NCI-H82 treated with DMSO at 0.1 percent for 48 hours (cell line): ENCODE measurements around the gene CD81.

ENCODE experiments used
- DNase-seq: peaks from one replicate; lab custom pipeline; 2025; ENCODE audit not compliant: unreplicated experiment; lab: John Stamatoyannopoulos, UW

CD81 gene

DNA sequence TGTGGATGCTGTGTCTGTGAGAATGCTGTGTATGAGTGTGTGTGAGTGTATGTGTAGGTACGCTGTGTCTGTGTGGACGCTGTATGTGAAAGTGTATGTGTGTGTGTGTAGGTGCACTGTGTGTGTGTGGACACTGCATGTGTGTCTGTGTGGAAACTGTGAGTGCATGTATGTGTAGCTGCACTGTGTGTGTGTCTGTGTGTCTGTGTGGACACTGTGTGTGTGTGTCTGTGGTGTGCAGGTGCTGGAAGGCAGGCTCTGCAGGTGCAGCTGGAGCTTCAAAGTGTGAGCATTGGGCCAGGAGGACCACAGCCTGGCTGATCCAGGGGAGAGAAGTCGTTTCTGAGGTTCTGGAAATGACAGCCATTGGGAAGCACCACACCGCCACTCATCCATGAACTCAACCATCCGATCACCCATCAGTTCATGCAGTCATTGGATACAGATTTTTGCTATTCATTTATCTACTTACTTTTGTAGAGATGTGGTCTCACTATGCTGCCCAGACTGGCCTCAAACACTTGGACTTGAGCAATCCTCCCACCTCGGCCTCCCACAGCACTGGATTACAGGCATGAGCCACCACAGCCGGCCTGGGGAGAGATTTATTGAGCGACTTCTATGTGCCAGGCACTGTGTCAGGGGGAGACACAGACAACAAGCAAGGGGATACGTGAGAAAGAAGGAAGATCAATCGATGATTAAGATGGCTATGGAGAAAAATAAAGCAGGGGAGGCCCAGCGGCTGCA lies 57.6 kb downstream of the CD81 start:
- DNase-seq, result no peak

DNA sequence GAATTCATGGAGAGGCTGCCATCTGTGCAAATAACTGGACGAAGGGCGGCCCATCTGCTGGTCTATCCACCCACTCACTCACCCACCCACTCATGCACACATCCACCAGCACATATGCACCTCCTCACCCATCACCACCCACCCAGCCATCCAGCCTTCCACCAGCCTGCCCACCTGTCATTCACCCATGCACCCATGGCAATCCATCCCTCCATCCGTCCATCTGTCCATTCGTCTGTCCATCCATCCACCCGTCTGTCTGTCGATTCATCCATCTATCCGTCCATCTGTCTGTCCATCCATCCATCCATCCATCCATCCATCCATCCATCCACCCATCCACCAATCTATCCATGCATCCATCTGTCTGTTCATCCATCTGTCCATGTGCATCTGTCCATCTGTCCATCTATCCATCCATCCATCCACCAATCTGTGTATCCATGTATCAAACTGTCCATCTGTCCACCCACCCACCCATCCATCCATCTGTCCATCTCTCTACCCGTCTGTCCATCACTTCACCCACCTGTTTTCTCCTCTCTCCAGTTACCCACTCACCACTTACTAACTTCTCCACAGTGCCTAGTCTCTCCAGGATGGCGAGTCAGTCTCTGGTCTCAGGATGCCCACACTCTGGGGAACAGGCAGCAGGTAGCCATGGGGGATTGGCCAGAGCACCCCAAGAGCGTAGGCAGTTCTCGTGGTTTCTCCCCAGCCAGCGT lies 58.3 kb downstream of the CD81 start:
- DNase-seq, result no peak

DNA sequence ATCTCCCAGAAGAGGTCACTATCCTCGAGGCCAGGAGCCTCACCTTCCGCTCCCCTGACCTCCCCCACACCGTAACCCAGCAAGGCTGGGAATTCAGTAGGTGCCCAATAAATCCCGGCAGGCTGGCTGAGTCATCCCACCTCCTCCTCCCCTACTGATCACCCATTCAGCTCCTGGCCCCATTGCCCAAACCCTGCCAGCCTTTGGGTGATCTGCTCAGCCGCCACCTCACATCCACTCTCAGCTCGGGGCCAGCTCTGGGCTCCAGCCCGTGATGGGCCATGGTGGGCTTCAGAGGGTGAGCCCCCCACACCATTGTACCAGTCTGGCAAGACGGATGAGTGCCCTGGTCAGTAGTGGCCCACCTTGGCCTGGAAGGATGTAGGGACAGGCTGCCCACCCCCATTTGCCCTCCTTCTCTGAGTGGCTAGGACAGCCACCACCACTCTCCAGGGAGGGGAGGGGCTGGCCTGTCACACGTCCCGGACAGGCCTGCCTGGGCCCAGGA lies 59.0 kb downstream of the CD81 start:
- no peak for DNase-seq

DNA sequence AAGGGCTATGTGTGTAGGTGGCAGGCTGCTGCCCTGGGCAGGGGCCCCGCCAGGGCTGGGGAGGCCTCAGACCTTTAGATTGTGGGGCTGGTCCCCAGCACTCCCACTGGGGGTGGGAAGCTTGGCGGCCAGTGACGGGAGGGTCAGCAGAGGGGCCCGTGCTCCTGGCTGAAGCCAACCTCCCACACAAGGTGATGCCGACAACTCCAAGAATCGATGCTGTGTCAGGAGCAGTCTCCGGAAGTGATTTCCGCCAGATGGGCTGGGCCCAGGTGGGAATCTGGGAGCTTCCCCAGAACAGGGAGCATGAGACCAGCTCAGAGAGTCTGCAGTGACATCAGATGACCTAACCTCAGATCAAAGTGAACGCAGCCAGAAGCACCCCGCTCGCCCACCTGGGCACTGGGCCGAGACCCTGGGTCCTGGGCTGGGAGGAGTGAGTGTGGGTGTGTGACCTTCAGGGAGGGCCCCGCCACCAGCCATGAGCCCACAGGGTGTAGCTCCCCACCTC lies 59.5 kb downstream of the CD81 start:
- DNase-seq, result no peak

DNA sequence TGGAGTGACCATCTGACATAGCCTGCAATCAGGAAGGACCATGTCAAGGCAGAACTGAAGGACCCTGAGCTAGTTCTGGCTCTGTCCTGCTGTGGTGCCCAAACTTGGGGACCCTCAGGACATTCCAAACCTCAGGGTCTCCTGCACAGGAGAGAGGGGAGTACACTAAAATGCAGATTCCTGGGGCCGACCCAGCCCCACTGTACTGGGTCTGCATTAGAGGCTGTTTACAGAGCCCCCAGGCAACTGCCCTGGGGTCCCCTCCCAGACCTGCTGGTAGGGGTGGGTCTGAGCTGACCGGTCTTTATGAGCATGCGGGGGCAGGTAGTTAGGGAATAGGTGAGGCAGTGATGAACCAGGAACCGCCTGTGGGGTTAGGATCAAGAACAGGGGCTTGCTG lies 60.4 kb downstream of the CD81 start:
- no peak for DNase-seq

DNA sequence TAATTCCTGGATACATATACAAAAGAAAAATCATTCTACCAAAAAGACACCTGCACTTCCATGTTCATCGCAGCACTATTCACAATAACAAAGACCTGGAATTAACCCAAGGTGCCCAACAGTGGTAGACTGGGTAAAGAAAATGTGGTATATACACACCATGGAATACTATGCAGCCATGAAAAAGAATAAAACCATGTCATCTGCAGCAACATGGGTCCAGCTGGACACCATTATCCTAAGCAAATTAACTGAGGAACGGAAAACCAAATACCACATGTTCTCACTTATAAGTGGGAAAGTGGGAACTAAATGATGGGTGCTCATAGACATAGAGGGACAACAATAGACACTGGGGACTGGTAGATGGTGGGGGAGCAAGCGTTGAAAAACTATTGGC lies 62.7 kb downstream of the CD81 start:
- DNase-seq, result no peak

DNA sequence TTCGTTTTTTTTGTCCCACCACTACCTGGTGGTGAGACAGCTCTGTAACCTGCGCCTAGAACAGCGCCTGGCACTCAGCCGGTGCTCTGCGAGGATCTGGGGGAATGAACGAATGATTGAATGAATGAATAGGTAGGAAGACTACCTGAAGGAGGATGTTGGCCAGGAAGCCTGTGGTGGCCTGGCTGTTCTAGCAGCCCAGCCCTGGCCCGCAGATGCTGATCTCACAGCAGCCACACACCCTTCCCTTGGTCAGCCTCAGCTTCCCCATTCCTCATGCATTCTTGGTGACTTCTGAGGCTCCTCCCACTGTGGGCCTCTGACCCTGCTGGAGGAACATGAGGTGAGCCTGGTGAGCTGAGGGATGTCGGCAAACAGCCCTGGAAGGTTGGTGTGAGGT lies 63.5 kb downstream of the CD81 start:
- no peak for DNase-seq

DNA sequence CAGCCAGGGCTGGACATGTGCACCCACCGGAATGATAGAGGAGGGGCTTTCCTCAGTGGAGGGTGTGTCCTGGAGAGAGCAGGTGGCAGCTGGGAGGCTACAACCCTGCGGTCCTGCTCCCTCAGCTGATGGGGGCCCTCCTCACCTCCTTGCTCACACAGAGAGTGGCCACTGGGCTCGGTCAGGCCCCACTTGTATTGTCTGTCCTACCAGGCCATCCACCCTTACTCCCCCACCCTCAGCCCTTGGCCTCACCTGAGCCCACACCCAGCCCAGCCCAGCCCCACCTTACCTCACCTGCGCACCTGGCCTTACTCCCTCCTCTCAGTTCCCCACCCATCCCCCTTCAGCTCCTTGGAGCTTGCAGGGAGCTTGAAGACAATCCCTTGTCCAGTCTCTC lies 64.1 kb downstream of the CD81 start:
- DNase-seq, result no peak

DNA sequence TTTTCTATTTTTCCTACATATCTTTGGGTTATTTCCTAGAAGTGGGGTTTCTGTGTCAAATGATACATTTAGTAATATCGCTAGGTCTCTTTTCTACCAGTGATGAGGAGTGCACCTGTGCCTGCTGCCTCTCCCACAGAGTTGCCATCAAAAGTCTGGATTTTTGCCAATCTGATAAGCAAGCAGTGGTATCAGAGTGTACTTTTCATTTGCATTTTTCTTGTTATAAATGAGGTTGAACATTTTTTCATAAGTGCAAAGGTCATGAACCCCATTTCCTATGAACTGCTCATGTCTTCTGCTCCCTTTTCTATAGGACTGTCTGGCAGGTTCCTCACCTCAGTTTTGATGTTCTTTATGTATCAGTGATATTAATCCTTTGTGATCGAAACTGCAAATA lies 65.5 kb downstream of the CD81 start:
- DNase-seq, result no peak

DNA sequence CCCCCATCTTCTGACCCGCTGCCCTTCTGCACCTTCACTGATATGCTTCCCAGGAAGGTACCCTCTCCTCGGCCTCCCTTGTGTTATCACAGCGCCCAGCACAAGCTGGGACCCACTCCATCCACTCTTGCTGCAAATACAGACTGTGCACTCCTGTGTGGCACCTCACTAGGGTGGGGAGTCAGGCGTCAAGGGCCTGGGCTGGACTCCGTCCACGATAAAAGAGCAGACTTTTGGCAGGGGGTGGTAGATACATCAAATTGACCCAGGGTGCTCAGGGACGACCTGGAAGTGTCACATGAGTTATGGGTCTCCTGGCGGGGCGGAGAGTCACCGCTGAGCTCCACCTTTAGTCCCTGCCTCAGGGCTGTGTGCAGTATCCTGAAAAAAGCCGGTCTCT lies 66.3 kb downstream of the CD81 start:
- DNase-seq, result no peak

DNA sequence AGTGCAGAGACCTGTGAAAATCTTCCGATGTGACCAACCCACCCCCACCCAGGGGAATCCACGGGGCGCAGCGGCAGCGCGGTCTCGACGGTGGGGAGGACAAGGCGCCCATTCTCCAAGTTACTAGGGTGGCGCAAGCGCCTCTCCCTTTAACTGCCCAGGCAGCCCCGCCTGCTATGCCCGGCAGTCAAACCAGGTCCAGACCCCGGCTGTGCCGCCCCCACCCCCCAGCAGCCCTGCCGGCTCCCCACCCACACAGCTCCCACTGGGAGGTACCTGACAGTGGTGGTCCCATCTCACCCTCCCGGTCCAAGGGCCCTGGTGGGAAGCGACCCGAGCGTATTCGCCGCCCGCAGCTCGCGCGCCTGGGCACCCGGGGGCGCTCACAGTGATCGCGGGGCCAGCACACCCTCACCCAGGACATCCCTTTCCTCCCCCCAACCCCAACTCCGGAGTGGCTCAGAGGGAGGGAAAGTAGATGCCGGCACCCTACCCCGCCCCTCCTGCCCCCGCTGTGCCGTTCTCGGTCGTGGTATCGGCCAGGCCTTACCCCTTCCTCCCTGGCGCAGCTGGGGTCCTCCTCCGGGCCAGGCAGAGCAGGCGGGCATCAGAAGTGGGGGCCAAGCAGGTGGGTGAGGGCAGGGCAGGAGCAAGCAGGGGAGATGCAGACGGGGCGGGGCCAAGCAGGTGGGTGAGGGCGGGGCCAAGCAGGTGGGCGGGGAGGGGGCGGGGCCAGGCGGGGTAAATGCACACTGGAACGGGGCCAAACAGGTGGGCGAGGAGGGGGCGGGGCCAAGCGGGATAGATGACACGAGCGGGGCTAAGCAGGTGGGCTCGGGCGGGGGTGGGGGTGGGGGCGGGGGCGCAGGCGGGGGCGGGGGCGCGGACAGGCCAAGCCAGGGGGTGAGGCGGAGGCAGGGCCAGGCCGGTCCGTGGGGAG lies 67.0 kb downstream of the CD81 start, which contains the start of gene TRPM5:
Gene TRPM5, minus strand, starts transcription at position 634 of the 940 bp plus-strand sequence. CDS start 21,478 bp downstream, outside the sequence.
- DNase-seq, result no peak

DNA sequence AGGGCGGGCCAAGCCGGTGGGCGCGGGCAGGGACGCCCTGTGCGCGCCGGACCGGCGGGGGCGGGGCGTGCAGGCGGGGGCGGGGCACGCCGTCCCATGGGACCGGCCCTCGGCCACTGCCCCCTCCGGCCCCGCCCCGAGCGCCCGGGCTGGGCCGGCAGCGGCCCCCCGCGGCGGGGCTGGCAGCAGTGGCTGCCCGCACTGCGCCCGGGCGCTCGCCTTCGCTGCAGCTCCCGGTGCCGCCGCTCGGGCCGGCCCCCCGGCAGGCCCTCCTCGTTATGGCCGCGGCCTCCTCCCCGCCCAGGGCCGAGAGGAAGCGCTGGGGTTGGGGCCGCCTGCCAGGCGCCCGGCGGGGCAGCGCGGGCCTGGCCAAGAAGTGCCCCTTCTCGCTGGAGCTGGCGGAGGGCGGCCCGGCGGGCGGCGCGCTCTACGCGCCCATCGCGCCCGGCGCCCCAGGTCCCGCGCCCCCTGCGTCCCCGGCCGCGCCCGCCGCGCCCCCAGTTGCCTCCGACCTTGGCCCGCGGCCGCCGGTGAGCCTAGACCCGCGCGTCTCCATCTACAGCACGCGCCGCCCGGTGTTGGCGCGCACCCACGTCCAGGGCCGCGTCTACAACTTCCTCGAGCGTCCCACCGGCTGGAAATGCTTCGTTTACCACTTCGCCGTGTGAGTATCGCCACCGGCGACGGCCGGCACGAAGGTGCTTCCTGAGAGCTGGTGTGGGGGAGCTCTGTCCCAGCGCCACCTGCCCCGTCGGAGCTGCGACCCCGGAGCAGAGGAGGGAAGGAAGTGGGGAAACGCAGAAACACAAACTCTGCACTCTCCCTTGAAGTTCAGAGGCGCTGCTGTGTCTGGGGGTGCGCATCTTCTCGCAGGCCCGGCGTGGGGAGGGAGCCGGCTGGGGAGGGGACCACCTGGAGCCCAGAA lies 68.0 kb downstream of the CD81 start, which contains the start of gene KCNQ1:
Gene KCNQ1, plus strand, starts transcription at position 188 of the 925 bp plus-strand sequence. Its CDS starts 91 bp downstream, at position 279.
- no peak for DNase-seq

DNA sequence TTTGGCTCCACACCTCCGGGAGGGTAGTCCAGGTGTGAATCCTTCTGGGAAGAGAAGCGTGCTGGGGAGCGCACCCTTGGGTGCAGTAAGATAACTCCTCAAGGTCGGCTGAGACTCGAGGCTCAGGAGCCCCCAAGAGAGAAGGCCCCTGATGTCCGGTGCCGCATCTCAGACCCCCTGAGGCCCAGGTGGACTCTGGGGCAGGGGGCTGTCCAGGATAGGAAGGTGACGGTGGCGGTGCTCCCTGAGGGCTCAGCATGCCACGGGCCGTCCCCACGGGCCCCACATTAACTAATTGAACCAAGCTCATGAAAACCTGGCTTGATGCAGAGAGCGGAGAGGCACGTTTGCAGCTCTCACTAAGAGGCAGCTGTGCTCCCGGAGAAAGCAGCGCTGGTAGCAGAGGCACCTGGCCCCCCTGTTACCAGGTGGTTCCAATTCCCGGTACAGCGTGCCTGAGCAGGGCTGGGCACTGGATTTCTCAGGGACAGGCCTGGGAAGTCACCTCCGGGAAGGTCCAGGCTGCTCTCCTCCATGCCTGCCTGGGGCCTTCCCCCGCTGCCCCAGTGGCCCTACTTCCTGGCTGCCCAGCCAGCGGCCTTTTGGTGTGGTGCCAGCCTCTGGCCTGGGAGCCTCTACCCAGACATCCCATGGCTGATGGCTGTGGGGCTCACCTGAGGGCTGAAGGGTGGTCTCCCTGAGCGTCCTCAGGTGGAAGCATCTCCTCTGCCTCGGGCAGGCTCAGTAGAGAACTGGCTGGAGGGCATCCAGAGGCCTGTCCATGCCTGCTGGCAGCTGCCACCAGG lies 68.8 kb downstream of the CD81 start:
- no peak for DNase-seq

DNA sequence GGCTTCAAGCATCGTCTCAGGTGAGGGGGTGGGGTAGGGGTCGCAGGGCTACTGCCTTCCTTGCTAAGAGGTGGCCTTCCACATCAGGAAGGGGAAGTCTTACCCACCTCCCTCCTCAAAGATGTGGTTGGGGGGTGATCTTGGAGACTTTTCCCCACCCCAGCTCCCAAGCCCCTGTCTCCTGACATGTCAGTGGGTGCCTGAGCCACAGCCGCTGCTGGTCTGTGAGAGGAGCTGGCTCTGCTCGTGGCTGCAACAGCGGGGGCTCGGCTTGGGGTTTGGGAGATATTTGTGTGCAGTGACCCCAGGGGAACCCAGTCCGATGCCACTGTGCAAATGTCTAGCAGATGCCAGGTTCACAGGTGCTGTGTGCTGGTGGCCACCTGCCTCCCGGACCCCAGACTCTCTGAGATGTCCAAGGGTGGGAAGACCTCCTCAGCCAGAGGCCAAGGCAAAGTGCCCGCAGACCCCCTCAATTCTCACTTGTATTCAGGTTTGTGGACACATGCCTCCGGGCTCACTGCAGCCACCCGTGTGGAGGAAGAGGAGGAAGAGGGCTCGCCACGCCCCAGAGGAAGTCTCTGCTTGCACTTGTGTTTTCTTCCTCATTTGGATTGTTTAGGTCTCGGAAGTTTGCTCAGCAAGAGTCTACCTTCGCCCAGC lies 69.6 kb downstream of the CD81 start:
- no peak for DNase-seq
